ENCODE data around the gene FTO.

- no peak for TF ChIP-seq CTCF (IDR thresholded peaks at IDR 0.05)
- no peak for TF ChIP-seq EZH2 (IDR thresholded peaks at IDR 0.05)
Measured at GRCh38 chr16:54191592-54191991, 487.6 kb downstream of the FTO start.
